H9 (cell line): Measurements from ENCODE around the gene CNGB1. TPM values are rescaled to one million over a fixed set of nuclear protein-coding genes. Genes with fewer than 3 reads are reported as not detected.

Source experiments
- DNase-seq: peaks from one replicate; pipeline ENCODE4 v3.0.0-alpha.2; 2017
- H2AFZ ChIP-seq: one replicate; pipeline ENCODE4 v1.6.1; 2013; ENCODE audit warnings: mild to moderate bottlenecking, low read length, control low read depth, moderate library complexity
- H2AK5ac ChIP-seq: 2 replicates; pipeline ENCODE4 v1.6.1; 2013; ENCODE audit warnings: low read length, control low read depth, mixed read lengths; ENCODE audit not compliant: insufficient read length
- H2BK120ac ChIP-seq: one replicate; pipeline ENCODE4 v1.6.1; 2013; ENCODE audit warnings: low read depth, mild to moderate bottlenecking, low read length, control low read depth, inconsistent platforms; ENCODE audit not compliant: poor library complexity, severe bottlenecking
- H2BK12ac ChIP-seq: 2 replicates; pipeline ENCODE4 v1.6.1; 2013; ENCODE audit warnings: low read length, control low read depth, mixed read lengths, low read depth; ENCODE audit not compliant: insufficient read length
- H2BK15ac ChIP-seq: 2 replicates; pipeline ENCODE4 v1.6.1; 2013; ENCODE audit warnings: low read depth, low read length, control low read depth
- H2BK20ac ChIP-seq: one replicate; pipeline ENCODE4 v1.6.1; 2013; ENCODE audit warnings: low read depth, mild to moderate bottlenecking, low read length, control low read depth, inconsistent platforms; ENCODE audit not compliant: poor library complexity, severe bottlenecking
- H2BK5ac ChIP-seq: 2 replicates; pipeline ENCODE4 v1.6.1; 2013; ENCODE audit warnings: low read length, control low read depth, mixed read lengths; ENCODE audit not compliant: insufficient read length
- H3K14ac ChIP-seq: 2 replicates; pipeline ENCODE4 v1.6.1; 2013; ENCODE audit warnings: low read length, control low read depth; ENCODE audit not compliant: insufficient read depth
- H3K18ac ChIP-seq: 2 replicates; pipeline ENCODE4 v1.6.1; 2013; ENCODE audit warnings: low read depth, mild to moderate bottlenecking, mixed read lengths, low read length, control low read depth; ENCODE audit not compliant: insufficient read length
- H3K23ac ChIP-seq: 2 replicates; pipeline ENCODE4 v1.6.1; 2013; ENCODE audit warnings: low read length, control low read depth, mixed read lengths, low read depth; ENCODE audit not compliant: insufficient read length
- H3K23me2 ChIP-seq: 2 replicates; pipeline ENCODE4 v1.6.1; 2013; ENCODE audit warnings: low read depth, mild to moderate bottlenecking, mixed read lengths, low read length, control low read depth; ENCODE audit not compliant: insufficient read length, poor library complexity, severe bottlenecking
- H3K27ac ChIP-seq: 2 replicates; pipeline ENCODE4 v1.5.1; 2013; ENCODE audit warnings: low read length, control low read depth, mixed read lengths, low read depth; ENCODE audit not compliant: insufficient read length
- H3K27me3 ChIP-seq: 2 replicates; pipeline ENCODE4 v1.6.1; 2013; ENCODE audit warnings: low read length, control low read depth, inconsistent platforms; ENCODE audit not compliant: insufficient read depth
- H3K4ac ChIP-seq: 2 replicates; pipeline ENCODE4 v1.6.1; 2013; ENCODE audit warnings: low read depth, mild to moderate bottlenecking, control low read depth, inconsistent platforms, low read length, moderate library complexity
- H3K4me1 ChIP-seq: 2 replicates; pipeline ENCODE4 v1.6.1; 2013; ENCODE audit warnings: low read length, control low read depth, inconsistent platforms; ENCODE audit not compliant: insufficient read depth
- H3K4me2 ChIP-seq: 2 replicates; pipeline ENCODE4 v1.6.1; 2013; ENCODE audit warnings: low read length, control low read depth, mixed read lengths; ENCODE audit not compliant: insufficient read length, insufficient read depth
- H3K56ac ChIP-seq: 2 replicates; pipeline ENCODE4 v1.6.1; 2013; ENCODE audit warnings: low read depth, mild to moderate bottlenecking, mixed read lengths, low read length, control low read depth; ENCODE audit not compliant: insufficient read length
- H3K79me1 ChIP-seq: 2 replicates; pipeline ENCODE4 v1.6.1; 2013; ENCODE audit warnings: low read depth, mild to moderate bottlenecking, moderate library complexity, low read length, control low read depth, inconsistent platforms; ENCODE audit not compliant: insufficient read depth, poor library complexity, severe bottlenecking
- H3K79me2 ChIP-seq: 2 replicates; pipeline ENCODE4 v1.6.1; 2013; ENCODE audit warnings: low read length, control low read depth, inconsistent platforms; ENCODE audit not compliant: insufficient read depth
- H3K9ac ChIP-seq: 2 replicates; pipeline ENCODE4 v1.6.1; 2013; ENCODE audit warnings: low read length, control low read depth, mixed read lengths; ENCODE audit not compliant: insufficient read length; ENCODE audit errors: extremely low read depth
- H3K9me3 ChIP-seq: one replicate; pipeline ENCODE4 v1.6.1; 2013; ENCODE audit warnings: low read depth, low read length, inconsistent platforms; ENCODE audit not compliant: control insufficient read depth
- H3T11ph ChIP-seq: one replicate; pipeline ENCODE4 v1.6.1; 2013; ENCODE audit warnings: mild to moderate bottlenecking, low read length, control low read depth, inconsistent platforms
- H4K20me1 ChIP-seq: one replicate; pipeline ENCODE4 v1.6.1; 2013; ENCODE audit not compliant: control insufficient read depth, insufficient read length, insufficient read depth
- H4K5ac ChIP-seq: 2 replicates; pipeline ENCODE4 v1.6.1; 2013; ENCODE audit warnings: low read depth, mild to moderate bottlenecking, mixed read lengths, low read length, control low read depth; ENCODE audit not compliant: insufficient read length
- H4K8ac ChIP-seq: replicated peaks from 2 replicates; pipeline ENCODE4 v1.6.1; 2013; ENCODE audit warnings: low read length, control low read depth, mixed read lengths, low read depth; ENCODE audit not compliant: insufficient read length
- H4K91ac ChIP-seq: 2 replicates; pipeline ENCODE4 v1.6.1; 2013; ENCODE audit warnings: low read depth, mild to moderate bottlenecking, moderate library complexity, mixed read lengths, low read length, control low read depth; ENCODE audit not compliant: insufficient read length
- H3K27ac Mint-ChIP-seq, 3 experiments: 2 replicates in 2 of 3; 3 replicates in 1 of 3; pipeline ENCODE4 v1.8.0; 2020 to 2021; ENCODE audit warnings: mixed read lengths in 3 of 3, mild to moderate bottlenecking in 1 of 3, moderate library complexity in 1 of 3
- H3K27me3 Mint-ChIP-seq: 2 replicates; pipeline ENCODE4 v1.8.0; 2021; ENCODE audit warnings: low read depth, mild to moderate bottlenecking, moderate library complexity, mixed read lengths
- H3K36me3 Mint-ChIP-seq, 3 experiments: 2 replicates in 2 of 3; 3 replicates in 1 of 3; pipeline ENCODE4 v1.8.0; 2020 to 2021; ENCODE audit warnings: low read depth in 3 of 3, mixed read lengths in 3 of 3; ENCODE audit not compliant: insufficient read depth in 1 of 3
- H3K4me1 Mint-ChIP-seq, 2 experiments: 2 replicates each; pipeline ENCODE4 v1.8.0; 2020; ENCODE audit warnings: mixed read lengths in 2 of 2
- H3K4me3 Mint-ChIP-seq, 2 experiments: 2 replicates in 1 of 2; 3 replicates in 1 of 2; pipeline ENCODE4 v1.8.0; 2020 to 2021; ENCODE audit warnings: mild to moderate bottlenecking in 2 of 2, mixed read lengths in 2 of 2, moderate library complexity in 1 of 2
- H3K9me3 Mint-ChIP-seq, 2 experiments: 2 replicates in 1 of 2; 3 replicates in 1 of 2; pipeline ENCODE4 v1.8.0; 2020; ENCODE audit warnings: mild to moderate bottlenecking in 2 of 2, mixed read lengths in 2 of 2, moderate library complexity in 1 of 2
- CTCF ChIP-seq: fragments of 200-600 bp; sonication (generic); conservative IDR thresholded peaks from 3 replicates; pipeline ENCODE4 v1.8.0; 2021; ENCODE audit warnings: antibody characterized with exemption, mild to moderate bottlenecking
- WGBS: extraction: QIAGEN DNeasy Blood & Tissue Kit; methylation state at CpG from one replicate; pipeline ENCODE4 v1.1.7; 2013; ENCODE audit warnings: missing lambda C conversion rate, low lambda C conversion rate, mixed read lengths; ENCODE audit not compliant: insufficient read length; ENCODE audit errors: extremely low coverage; 5-methylcytosine and 5-hydroxymethylcytosine counted together
- total RNA-seq: library from RNA; stranded (reverse); gene quantifications from 2 replicates; pipeline ENCODE4 v1.2.1, GENCODE V29; 2021

The CNGB1 gene
- total RNA-seq, 1 experiment from 2014 or later: not detected

GRCh38 chr16:57884655-57885133 lies 86.2 kb downstream of the CNGB1 start:
- Histone ChIP-seq H2AFZ (no peak overlapping the region), H3K27me3 (no peaks in the 10 kb centered on the region), H2BK15ac (no peak overlapping the region; the same call in 1 of the 2 replicates), H2BK20ac (no peak overlapping the region), H3K56ac (no peak overlapping the region), H3T11ph (no peak overlapping the region), H2BK120ac (no peak overlapping the region), H3K23me2 (peaks cover 2% of the 10 kb centered on the region), H2AK5ac (no peak overlapping the region), H3K79me2 (no peaks in the 10 kb centered on the region), H4K91ac (no peak overlapping the region), H3K9ac (no peak overlapping the region), H2BK5ac (no peak overlapping the region), H3K27ac (no peak overlapping the region), H3K79me1 (no peaks in the 10 kb centered on the region), H3K18ac (no peak overlapping the region), H4K20me1 (no peaks in the 10 kb centered on the region), H2BK12ac (no peak overlapping the region), H3K14ac (no peak overlapping the region), H3K9me3 (no peaks in the 10 kb centered on the region), H4K8ac (no peak overlapping the region), H4K5ac (no peak overlapping the region), H3K4me1 (no peaks in the 10 kb centered on the region; the same call in 1 of the 2 replicates), H3K4ac (no peak overlapping the region), H3K23ac (no peak overlapping the region), H3K4me2 (peak overlapping the region; percentile 31)
- H3K36me3 Mint-ChIP-seq: no peaks in the 10 kb centered on the region
- H3K27me3 Mint-ChIP-seq: peaks cover 9% of the 10 kb centered on the region
- no peak for TF ChIP-seq CTCF
- peaks cover 12 to 29% of the 10 kb centered on the region in 2 experiments for H3K4me1 Mint-ChIP-seq
- WGBS: no CpG with 5 or more reads among the region's 7 CpGs
- DNase-seq: peak; percentile 47
- H3K27ac Mint-ChIP-seq: no peak overlapping the region; a peak in 1 of 7 replicates
- peak overlapping the region in 1 of 2 experiments; percentile 40; a peak in 1 of 5 replicates for H3K4me3 Mint-ChIP-seq
- H3K9me3 Mint-ChIP-seq: no peaks in the 10 kb centered on the region
